ENCODE measurements around the gene SS18L1.

Gene SS18L1

DNA sequence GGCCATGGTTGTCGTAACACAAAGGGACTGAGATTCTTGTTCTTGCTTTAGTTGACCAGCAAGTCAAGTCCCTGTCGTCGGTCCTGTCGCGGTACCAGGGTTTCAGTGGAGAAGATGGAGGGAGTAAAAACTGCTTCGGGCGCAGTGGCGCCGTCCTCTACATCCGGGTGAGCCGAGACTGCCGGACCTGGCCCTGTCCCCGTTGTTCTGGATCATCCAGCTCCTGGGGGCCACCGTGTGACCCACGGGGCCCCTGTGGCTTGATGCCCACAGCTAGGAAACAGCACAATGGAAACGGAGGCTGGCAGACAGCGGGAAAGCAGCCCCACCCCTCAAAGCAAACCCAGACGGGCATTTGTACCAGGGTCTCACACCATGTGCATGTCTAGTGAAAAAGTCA is 54.2 kb downstream of the SS18L1 start:
- no peak for DNase-seq

DNA sequence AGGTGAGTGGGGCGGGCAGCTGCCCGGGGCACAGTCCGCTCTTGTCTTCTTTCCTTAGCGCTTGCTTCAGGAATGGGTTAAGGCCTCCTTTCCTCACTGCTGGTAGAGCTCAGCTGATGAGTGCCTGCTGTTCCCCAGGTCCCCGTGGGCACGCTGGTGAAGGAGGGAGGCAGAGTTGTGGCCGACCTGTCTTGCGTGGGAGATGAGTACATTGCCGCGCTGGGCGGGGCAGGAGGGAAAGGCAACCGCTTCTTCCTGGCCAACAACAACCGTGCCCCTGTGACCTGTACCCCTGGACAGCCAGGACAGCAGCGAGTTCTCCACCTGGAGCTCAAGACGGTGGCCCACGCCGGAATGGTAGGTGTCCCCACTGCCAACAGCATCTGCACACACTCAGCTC is 54.9 kb downstream of the SS18L1 start:
- DNase-seq, result no peak

DNA sequence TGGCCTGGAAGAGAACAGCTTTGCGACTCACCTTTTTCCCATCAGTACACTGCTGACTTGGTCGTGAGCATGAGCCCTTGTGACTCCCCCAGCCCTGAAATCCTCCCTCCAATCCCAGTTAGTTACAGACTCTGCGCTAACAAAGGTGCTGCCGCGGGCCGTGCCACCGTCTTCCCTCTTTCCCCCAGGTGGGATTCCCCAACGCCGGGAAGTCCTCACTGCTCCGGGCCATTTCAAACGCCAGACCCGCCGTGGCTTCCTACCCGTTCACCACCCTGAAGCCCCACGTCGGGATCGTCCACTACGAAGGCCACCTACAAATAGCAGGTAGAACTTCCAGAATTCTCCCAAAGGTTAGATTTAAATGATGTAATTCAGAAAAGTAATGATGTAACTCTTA is 55.4 kb downstream of the SS18L1 start:
- DNase-seq, result no peak

DNA sequence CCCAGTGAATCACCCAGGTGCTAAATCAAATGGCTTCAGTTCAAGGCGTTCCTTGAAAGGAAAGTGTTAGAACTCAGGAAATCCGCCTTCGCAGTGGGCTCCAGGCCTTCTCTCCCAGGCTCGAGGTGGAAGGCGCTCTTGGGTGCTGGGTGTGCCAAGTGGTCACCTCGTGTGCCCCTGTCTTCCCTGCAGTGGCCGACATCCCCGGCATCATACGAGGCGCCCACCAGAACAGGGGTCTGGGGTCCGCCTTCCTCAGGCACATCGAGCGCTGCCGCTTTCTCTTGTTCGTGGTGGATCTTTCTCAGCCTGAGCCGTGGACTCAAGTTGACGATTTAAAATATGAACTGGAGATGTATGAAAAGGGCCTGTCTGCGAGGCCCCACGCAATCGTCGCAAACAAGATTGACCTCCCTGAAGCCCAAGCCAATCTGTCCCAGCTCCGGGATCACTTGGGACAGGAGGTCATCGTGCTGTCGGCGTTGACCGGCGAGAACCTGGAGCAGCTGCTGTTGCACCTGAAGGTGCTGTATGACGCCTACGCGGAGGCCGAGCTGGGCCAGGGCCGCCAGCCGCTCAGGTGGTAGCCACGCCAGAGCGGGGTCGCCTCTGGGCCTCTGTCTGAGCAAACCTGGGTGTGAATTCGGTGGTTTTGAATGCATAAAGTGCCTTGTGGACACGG is 57.1 kb downstream of the SS18L1 start:
- DNase-seq, result no peak

DNA sequence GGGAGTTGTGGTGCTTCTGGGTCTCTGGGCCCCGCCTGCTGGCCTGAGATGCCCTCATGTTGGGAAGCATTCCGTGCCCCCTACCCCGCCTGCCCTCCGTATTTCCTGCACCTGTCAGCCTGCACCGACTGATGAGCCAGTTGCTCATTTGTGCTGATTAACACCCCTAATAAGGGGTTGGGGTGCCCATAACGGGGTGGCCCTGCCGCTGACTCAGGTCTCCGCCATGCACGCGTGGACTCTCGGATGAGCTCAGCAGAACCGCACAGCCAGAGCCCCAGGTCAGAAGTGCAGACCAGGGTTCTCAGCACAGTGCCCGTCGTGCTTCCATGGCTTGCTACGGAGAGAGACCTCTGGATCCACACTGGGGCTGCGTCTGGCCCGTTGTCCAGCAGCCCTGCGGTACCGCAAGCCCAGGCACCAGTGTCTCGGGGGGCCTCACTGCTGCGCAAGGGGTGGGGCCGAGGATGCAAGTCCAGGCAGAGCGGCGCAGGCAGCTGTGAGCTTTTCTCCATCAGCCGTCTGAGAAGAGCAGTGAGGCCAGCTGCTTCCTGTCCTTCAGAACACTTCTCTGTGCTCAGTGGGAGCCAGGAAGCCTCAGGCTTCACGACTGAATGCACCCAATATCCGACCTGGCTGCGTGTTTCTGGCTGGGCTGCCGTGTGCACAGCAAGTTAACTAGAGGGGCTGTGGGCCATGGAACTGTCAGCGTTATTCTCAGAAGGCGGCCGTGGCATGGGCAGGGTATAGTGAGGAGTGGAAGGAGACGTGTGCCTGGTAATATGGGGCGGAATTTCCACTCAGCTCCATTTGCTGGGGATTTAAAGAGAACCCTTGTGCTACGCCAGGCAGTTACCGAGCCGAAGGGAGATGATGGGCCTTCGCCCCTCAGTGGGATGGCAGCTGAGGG is 57.9 kb downstream of the SS18L1 start:
- no peak for DNase-seq

DNA sequence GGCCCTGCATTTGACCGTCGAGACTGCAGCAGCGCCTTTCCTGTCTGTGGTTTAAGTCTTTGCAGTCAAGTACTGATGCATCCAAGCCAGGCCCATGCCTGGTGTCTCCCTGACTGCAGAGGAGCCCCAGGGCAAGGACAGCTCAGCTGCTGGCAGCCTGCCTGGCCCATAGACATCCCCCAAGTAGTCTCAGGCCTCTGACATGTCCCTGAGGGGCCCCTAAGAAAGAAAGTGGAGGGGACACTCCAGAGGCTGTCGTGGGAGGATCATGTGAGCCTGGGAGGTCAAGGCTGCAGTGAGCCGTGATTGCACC is 58.5 kb downstream of the SS18L1 start:
- DNase-seq, result no peak

DNA sequence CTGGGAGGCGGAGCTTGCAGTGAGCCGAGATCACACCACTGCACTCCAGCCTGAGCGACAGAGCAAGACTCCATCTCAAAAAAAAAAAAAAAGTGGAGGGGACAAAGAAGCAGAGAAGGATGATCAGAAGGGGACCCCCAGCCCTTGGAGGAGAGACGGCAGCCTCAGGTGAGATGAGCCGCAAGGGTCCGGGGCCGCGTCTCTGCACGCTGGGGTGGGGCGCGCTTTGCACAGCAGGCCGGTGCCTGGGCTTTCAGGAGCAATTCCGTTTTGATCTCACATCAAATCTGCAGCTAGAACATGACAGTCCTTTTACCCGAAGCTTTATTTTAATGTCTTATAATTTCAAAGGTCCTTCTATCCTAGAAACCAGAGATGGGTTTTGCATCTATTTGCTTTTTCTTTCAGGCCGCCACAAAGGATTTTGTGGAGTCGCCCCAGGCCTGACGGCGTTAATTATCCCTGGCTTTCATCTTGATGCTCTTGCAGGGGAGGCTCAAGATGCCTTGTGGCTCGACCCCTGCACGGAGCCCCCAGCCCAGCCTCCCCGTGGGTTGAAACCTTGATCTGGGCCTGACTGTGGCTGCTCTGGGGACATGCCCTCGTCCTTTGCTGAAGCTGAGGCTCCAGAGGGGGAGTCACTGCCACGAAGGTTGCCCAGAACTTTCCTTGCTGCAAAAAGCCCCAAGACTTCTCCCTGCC is 59.3 kb downstream of the SS18L1 start:
- no peak for DNase-seq

DNA sequence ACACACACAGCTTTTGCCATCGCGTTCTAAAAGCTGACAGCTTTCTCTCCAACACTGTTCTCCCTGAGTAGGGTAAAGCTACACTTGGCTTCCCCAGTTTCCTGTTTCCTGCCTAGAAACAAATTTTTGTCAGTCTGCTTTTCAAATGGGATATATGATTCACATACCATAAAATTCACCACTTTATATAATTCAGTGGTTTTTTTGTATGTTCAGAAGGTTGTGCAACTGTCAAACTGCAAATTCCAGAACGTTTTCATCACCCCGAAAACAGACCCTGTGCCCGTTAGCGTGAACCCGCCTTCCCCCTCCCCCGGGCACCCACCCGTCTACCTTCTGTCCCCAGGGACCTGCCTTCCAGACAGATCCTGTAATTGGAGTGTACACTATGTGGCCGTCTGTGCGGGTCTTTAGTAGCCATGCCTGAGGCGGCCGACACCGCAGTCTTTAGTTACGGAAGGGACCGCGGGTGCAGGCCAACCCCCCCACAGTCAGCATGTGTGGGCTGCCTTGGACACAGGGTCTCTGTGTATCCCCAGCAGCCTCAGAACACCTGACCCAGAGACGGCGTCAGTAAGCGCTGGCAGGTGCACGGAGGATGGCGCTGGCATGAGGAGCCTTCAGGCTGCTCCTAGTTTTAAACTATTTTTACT is 59.9 kb downstream of the SS18L1 start:
- no peak for DNase-seq

DNA sequence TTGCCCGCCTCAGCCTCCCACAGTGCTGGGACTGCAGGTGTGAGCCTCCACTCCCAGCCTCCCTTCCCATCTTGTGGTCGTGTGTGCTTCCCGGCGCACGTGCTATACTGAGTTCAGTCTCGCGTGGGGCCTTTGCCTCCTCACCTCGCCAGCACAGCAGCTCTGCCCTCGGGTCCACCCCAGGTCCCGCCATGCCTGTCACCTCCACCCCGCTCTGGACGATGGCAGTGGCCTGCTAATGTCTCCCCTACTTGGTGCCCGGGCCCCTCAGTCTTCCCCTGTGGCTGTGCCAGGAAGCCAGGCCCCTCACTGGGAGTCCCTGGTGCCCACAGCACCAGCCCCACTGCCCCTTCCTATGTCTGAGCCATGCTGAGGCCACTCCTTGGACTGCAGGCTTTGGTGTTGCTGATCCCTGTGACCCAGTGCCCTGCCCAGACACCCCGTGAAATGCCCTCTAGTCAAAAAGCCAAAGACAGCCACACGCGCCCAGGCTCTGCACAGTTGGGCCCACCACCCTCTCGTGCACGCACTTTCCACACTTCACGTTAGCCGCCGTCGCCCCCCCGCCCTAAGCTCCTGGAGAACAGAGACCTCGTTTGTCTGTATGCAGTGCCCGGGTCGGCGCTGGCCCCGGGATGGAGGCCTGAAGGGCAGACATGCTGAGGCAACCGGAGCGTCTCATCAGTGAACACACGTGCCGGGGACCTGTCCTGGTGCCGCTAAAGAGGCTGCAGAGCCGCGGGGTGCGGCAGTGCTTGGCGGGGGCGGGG is 62.2 kb downstream of the SS18L1 start:
- DNase-seq, result no peak

DNA sequence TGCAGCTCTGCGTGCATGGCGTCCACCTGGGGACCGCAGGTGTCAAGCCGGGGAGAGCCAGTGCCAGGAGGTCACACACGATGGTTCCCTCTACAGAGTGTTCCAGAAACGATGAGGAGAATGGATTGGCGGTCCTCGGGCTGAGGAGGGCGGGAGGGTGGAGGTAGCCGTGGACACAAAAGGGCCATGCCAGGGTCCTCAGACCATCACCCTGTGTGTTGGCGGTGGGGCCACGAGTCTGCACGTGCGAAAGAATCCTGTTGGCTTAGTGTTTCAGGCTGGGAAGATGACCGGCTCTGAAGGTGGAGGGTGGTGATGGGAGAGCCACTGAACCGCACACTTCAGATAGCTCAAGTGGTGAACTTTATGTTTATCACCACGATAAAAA is 62.8 kb downstream of the SS18L1 start:
- no peak for DNase-seq

DNA sequence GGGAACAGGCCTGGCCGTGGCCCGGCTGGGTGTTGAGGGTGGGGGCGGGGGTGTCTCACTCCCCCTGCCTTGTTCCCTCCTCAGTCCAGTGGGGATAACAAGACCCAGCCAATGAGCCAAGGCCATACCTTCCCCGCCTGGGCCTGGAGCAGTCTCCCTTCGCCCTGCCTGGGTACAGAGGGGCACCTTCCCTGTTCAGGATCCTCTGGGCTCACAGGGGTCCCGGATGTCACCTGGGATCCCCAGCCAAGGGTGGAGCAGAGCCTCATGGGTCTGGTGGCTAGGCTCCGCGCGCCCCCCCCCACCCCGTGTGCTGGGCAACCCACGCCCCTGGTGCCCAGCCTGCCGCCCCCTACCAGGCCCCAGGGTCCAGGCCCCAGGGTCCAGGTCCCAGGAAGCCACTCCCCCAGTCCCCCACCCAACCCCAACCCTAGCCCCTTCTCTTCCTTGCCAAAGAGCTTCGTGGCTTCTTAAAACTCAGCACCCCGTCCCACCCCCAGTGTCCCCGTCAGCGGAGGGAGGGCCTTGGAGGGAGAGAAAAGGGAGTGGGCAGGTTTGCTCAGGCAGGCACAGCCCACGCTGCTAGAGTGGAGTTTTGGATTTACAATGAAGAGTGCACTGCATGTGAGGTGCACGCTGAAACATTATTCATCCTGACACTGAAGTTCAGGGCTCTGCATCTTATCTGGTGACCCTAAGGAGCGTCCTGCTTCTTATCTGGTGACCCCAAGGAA is 64.7 kb downstream of the SS18L1 start:
- DNase-seq, result no peak

DNA sequence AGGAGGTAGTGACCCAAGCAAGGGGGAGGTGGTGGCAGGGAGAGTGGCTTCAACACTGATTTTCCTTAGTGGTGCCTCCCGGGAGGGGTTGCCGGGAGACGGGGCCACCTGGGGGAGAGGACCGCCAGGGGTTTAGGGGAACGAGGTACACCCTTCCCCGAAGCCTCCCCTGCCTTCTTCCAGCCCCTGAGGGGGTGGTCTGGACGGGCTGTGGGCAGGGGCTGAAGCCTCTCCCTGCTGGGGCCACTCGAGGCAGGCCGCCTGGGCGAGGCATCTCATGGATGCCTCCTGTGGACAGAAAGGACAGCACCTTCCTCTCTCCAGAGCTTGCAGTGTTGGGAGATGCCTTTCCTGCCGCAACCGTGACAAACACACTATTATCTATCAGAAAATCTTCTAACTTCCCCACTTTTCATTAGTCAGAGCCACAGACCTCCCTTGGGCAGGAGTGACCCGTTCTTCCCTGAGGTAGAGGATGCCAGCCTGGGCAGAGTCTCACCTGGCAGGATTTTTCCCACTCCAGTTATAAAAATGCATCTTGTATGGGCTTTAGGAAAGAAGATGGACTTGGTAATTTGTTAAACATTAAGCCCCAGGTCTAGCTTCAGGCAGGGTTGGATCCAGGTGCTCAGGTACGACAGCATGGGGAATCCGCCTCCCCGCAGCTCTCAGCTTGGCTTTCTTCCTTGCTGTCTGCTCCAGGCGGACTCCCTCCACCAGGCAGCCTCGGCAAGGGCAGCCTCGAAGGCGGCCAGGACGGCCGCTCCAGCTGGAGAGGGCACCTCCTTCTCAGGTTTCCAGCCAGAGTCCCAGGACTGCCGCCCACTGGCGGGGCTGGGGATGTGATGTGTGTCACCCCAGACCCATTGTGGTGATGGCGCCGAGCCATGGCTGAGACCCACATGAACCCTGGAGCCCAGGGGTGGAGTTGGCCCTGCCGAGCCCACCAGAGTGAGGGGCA is 65.5 kb downstream of the SS18L1 start:
- DNase-seq, result no peak

DNA sequence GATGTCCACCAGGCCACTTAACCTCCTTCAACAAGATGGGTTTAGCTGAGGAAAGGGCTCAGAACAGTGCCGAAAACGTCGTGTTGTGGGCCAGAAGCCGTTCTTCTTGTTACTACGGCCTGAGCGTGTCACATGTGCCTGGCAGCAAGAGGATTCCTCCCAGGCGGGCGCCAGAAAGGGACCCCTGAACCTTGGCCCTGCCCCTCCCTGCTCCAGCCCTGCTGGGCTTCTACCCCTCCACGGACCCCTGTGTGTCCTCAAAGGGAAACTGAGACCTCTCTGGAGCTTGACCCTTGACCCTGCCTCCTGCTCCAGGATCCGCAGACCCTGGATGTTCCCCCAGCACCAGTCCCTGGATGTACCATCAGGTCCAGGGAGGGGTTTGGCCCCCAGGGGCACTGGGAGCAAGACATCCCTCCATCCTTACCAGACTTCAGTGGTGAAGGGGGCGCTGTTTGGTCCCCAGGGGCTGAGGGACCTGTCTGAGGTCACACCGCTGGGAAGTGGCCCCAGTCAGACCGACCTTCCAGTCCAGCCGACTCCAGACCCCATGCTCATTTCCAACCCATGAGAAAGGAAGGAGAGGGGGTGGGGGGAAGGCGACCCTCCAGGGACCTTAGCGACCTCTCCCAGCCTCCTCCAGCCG is 66.4 kb downstream of the SS18L1 start:
- DNase-seq, result no peak

DNA sequence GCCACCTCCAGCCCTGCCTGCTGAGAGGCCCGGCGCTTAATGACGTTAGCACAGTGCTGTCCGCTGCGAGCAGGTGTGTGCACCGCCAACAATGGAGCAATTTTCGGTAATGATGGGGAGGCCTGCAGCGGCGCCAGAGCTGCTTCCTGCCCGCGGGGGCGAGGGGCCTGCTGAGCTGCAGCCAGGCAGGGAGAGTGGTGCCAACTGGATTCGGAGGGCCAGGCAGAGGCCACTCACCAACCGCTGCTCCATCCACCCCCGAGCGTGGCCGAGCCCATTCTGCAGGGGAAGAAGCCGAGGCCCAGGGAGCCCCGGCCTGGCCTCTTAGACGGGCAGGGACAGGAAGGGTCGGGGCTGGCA is 66.9 kb downstream of the SS18L1 start:
- no peak for DNase-seq

DNA sequence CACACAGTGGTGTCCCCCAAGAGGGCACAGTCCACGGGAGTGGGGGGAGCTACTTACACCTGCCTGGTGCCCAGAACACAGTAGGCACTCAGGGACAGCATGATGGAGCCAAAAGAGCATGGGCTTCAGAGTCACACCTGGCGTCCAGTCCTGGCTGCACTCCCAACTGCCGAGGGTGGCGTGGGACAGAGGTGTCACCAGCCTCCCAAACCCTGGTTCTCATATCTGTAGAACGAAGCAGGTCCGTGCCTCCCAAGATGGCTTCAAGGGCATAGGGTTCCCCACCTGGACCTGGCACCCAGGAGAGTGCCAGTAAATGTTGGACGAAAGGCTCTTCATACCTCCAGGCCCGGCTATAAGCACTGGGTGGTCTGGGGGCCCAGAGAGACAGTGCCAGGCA is 67.6 kb downstream of the SS18L1 start:
- no peak for DNase-seq

DNA sequence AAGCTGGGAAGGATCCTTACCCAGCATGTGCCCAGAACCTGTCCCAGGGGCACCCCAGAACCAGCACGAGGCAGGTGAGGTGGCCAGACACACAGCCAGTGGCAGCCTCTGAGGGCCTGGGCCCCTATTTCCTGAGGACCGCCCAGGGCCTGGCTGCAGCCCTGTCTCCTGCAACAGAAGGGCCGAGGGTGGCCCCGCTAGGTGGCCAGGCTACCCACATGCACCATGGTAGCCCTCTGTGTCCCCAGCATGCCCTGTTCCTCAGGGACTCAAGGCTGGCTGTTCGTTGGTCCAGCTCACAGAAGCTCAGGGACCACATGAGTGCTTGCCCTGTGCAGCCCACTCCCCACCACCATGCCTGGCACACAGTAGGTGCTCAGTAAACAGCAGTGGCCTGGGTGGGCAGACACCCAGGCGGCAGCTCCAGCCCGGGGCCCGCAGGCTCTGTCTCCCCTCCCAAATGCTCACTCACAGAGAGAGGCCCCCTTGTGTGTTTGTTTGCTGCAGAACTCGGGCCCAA is 68.3 kb downstream of the SS18L1 start:
- no peak for DNase-seq

DNA sequence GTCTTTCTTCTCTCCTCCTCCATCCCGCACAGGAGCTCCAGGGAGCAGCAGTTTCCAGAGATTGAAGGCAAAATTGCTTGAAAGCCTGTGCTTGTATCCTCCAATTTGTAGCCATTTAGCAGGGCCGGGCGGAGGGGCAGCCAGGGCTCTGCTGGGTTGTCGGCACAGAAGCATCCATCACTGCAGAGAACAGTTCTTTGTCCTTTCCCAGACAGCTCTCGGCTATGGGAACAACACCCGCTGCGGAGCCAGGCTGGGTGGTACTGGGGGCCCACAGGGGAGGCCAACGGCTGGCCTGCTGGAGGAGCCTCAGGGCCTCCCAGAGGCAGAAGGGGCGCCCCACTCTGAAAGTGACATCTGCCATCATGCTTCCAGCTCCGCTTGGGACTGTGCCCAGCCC is 68.7 kb downstream of the SS18L1 start:
- no peak for DNase-seq

DNA sequence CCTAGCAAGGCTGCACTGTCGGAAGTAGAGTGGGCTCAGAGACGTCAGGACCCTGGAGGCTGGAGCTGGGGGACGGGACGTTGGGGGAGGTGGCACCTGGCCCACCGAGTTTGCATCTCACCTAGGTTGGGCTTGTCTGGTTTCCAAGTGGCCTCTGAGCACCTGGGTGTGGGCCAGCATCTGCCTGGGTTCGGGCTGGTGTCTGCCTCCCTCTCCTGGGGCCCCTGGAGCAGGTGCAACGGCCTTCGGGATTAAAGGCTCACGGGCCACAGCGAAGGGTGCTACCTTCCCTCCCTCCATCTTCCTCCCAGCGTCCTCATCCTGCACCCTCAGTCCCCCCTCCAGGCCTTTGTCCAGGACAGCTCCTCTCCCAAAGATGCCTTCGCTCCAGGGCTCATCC is 70.5 kb downstream of the SS18L1 start:
- DNase-seq, result no peak

DNA sequence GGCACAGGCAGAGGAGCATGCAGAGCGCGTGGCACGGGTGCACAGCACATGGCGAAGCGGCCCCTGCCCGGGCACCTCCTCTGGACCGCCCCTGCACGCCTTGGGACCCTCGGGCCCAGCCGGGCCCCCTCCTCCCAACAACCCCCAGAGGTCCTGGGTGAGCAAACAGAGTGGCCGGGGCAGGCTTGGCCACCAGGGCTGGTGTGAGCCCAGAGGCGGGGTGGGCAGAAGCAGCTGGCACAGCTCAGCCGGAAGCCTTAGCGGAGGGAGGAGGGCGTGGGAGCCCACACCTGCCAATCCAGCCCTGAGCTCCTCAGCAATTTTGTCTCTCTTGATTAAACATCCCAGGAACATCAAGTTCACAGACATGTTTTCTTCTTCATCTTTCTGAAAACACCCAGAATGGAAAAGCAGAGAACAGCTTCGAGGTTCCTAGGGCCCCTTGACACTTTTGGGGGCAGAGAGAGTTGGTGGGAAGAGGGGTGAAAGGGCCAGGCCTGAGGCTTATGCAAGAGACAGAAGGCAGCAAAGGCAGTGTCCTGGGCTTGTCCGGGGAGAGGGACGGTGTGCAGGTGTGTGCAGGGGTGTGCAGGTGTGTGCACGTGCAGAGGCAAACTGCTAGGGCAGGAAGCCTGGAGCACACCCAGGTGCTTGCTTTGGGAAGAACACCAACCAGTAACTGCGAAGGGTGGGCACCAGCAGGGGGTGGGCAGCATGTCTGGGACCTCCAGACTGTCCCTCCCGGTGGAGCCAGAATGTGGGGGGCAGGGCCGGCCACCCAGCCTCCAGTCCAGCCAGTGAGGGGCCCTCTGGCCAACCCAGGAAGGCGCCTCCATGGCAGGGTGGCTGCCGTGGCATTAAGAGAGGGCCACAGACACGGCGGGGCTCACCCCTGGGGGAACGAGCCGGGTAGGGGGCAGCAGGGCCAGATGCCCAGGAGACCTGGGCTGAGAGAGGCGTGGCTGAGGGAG is 71.7 kb downstream of the SS18L1 start:
- no peak for DNase-seq

All from SIG-M5 (cell line).